Vagina (tissue), 2 donors: ENCODE data around the gene ADAM11. TPM values are rescaled to one million over a fixed set of nuclear protein-coding genes. Genes with fewer than 3 reads are reported as not detected.
A peak's percentile ranks its signal among the peaks of the same experiment; 100 is the strongest.

Source experiments
- DNase-seq, 2 donors: peaks; one replicate each; pipeline ENCODE4 v3.0.0-alpha.2; 2017; ENCODE audit errors: extremely low spot score in 2 of 2
- H3K27ac ChIP-seq: fragments of 200-600 bp; sonication (generic); one replicate; pipeline ENCODE4 v1.5.1; 2019
- H3K27me3 ChIP-seq: fragments of 200-600 bp; sonication (generic); one replicate; pipeline ENCODE4 v1.5.1; 2019
- H3K36me3 ChIP-seq, 2 donors: fragments of 200-600 bp; sonication (generic); one replicate each; pipeline ENCODE4 v1.5.1; 2017 to 2019
- H3K4me1 ChIP-seq: fragments of 200-600 bp; sonication (generic); one replicate; pipeline ENCODE4 v1.5.1; 2019
- H3K4me3 ChIP-seq, 2 donors: fragments of 200-600 bp; sonication (generic); 1 replicate in 1 of 2; 2 replicates in 1 of 2; pipeline ENCODE4 v1.5.1; 2016 to 2019
- H3K9me3 ChIP-seq: fragments of 200-600 bp; sonication (generic); one replicate; pipeline ENCODE4 v1.5.1; 2019
- POLR2A ChIP-seq, 2 donors: fragments of 450-650 bp; IDR thresholded peaks; one replicate each; pipeline ENCODE4 v1.6.1; 2017; ENCODE audit warnings: antibody characterized with exemption in 2 of 2, mild to moderate bottlenecking in 2 of 2, moderate library complexity in 2 of 2
- POLR2AphosphoS5 ChIP-seq, 2 donors: sonication (generic); formaldehyde crosslinking; IDR thresholded peaks; one replicate each; pipeline ENCODE4 v1.9.0; 2017; ENCODE audit warnings: antibody characterized with exemption in 2 of 2, mild to moderate bottlenecking in 2 of 2, low read depth in 1 of 2; ENCODE audit not compliant: insufficient read depth in 1 of 2
- intact Hi-C: fragments of 100-400 bp; cut with DNase I; formaldehyde crosslinking; loops from one replicate; pipeline ENCODE4 v1.15.1; 2023
- total RNA-seq: library from RNA; depleted of rRNA; stranded (reverse); fragments of >200 nt; gene quantifications from one replicate; pipeline ENCODE4 v1.2.3, GENCODE V29; 2016
- TF ChIP-seq, protein P1 (sequence below), 3 experiments: fragments of 450-650 bp in 2 of 3; fragments of 200-600 bp in 1 of 3; sonication (generic) in 1 of 3; IDR thresholded peaks; one replicate each; pipeline ENCODE4 v1.5.1; 2017 to 2019; ENCODE audit warnings: antibody characterized with exemption in 3 of 3, mild to moderate bottlenecking in 2 of 3, moderate library complexity in 2 of 3

The ADAM11 gene
- total RNA-seq, 1 donor from 2014 or later, result 3.7 TPM

DNA sequence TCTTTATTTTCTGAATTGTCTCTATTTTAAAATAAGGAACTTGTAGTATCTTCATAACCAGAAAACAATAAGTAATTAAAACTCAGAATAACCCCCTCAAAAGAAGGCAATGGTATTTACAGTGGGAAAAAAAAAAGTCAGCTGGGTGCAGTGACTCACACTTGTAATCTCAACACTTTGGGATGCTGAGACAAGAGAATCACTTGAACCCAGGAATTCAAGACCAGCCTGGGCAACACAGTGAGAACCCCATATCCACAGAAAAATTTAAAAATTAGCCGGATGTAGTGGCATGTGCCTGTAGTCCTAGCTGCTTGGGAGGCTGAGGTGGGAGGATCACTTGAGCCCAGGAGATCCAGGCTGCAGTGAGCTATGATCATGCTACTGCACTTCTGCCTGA, 33.5 kb downstream of the ADAM11 start:
- Histone ChIP-seq H3K36me3 (no peaks in the 10 kb centered on the region), H3K27me3 (no peaks in the 10 kb centered on the region), H3K4me3 (no peak overlapping the region), H3K27ac (no peak overlapping the region), H3K9me3 (no peaks in the 10 kb centered on the region), H3K4me1 (peaks cover 12% of the 10 kb centered on the region)
- no peak for TF ChIP-seq POLR2A (IDR thresholded peaks at IDR 0.05)
- no peak for TF ChIP-seq POLR2AphosphoS5 (IDR thresholded peaks at IDR 0.05; ENCODE audit: insufficient read depth in 1 of 2, low read depth in 1 of 2)
- TF ChIP-seq, protein P1, sequence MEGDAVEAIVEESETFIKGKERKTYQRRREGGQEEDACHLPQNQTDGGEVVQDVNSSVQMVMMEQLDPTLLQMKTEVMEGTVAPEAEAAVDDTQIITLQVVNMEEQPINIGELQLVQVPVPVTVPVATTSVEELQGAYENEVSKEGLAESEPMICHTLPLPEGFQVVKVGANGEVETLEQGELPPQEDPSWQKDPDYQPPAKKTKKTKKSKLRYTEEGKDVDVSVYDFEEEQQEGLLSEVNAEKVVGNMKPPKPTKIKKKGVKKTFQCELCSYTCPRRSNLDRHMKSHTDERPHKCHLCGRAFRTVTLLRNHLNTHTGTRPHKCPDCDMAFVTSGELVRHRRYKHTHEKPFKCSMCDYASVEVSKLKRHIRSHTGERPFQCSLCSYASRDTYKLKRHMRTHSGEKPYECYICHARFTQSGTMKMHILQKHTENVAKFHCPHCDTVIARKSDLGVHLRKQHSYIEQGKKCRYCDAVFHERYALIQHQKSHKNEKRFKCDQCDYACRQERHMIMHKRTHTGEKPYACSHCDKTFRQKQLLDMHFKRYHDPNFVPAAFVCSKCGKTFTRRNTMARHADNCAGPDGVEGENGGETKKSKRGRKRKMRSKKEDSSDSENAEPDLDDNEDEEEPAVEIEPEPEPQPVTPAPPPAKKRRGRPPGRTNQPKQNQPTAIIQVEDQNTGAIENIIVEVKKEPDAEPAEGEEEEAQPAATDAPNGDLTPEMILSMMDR (IDR thresholded peaks at IDR 0.05), result no peak
- intact Hi-C loops, result no loop called here
- DNase-seq, result no peak

DNA sequence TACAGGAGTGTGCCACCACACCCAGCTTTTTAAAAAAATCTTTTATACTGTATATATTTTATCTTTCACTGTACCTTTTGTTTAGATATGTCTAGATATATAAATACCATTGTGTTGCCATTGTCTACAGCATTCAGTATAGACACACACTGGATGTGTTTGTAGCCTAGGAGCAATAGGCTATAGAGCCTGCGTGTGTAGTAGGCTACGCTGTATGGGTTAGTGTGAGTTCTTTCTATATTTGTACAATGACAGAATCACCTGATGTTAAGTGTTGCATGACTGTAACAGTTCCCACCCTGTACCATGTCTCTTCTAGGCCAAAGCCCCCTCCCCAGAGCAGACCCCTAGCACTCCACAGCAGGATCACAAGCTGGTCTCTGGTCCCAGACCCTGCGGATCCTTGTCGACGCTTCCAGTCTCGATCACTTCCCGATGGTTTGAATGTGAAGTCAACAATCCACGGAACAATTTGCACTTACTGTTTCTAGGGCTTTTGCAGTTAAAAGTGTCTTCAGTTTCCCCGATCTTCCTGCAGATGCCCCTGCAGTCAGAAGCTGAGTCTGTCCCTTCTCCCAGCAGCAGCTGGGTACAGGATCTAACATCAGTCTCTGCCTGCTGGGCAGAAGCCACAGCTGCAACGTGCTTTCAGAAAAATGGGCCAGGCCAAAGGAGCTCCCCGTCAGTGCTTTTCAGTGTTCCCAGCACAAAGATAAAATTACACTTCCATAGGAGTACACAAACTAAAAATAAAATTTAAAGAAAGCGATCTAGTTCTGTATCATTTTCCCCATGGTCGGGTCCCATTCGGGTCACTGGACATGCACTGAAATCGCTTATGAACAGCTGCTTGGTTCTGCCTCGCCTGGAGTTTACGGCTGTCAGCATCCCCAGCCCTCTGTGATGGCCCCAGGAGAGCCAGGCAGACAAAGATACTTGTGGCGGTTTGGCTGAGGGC, 35.4 kb downstream of the ADAM11 start:
- H3K4me1 ChIP-seq, result peaks cover 12% of the 10 kb centered on the region
- H3K27ac ChIP-seq, result peak overlapping the region; percentile 60
- peak overlapping the region in 1 of 2 donors; percentile 21 for H3K4me3 ChIP-seq
- H3K36me3 ChIP-seq, result no peaks in the 10 kb centered on the region
- no peaks in the 10 kb centered on the region for H3K9me3 ChIP-seq
- no peak for DNase-seq
- no peaks in the 10 kb centered on the region for H3K27me3 ChIP-seq
- no peak for TF ChIP-seq POLR2A (IDR thresholded peaks at IDR 0.05)
- TF ChIP-seq POLR2AphosphoS5 (IDR thresholded peaks at IDR 0.05; ENCODE audit: insufficient read depth in 1 of 2, low read depth in 1 of 2), result no peak
- TF ChIP-seq, protein P1 (IDR thresholded peaks at IDR 0.05), result no peak
- intact Hi-C loops, result no loop called here

DNA sequence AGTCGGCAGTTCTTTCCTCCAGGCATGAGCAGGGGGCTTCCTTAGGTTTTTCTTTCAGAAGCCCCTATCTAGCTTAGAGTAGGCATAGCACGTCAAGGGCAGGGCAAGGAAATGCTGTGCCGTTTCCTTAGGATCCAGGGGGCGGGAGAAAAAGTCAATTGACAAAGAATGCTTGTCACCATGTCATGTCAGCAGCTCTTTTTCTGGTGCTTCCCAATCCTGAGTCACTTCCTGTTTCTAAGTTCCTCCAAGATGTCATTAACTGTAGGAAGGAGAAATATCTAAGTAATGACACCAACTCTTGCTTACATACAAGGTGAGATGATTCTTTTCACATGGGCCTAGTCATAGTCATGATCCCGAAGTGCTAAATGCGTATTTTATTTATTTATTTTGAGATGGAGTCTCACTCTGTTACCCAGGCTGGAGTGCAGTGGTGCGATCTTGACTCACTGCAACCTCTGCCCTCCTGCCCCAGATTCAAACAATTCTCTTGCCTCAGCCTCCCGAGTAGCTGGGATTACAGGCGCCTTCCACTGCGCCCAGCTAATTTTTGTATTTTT, 36.1 kb downstream of the ADAM11 start:
- Histone ChIP-seq H3K4me3 (peak overlapping the region in 1 of 2 donors; percentile 21), H3K27ac (peak overlapping the region; percentile 60), H3K36me3 (no peaks in the 10 kb centered on the region), H3K4me1 (peaks cover 12% of the 10 kb centered on the region), H3K27me3 (no peaks in the 10 kb centered on the region), H3K9me3 (no peaks in the 10 kb centered on the region)
- intact Hi-C loops, result no loop called here
- DNase-seq, result no peak
- TF ChIP-seq, protein P1 (IDR thresholded peaks at IDR 0.05), result no peak
- TF ChIP-seq POLR2AphosphoS5 (IDR thresholded peaks at IDR 0.05; ENCODE audit: insufficient read depth in 1 of 2, low read depth in 1 of 2), result no peak
- TF ChIP-seq POLR2A (IDR thresholded peaks at IDR 0.05), result no peak

DNA sequence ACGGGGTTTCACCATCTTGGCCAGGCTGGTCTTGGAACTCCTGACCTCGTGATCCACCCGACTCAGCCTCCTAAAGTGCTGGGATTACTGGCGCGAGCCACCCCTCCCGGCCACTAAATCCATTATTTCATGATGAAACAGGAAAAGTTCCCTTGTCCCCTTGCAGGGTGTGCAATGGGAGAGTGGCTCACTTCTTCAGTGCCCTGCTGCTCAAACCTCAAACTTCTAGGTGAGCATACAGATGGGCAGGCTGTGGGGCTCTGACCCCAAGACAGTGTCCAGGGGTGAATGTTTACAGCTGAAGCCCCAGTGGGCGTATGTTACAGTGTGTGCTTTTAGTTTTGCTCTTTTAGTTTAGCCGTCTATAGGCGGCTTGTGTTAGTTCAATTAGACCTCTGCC, 36.6 kb downstream of the ADAM11 start:
- no peak for DNase-seq
- intact Hi-C loops, result no loop called here
- peak overlapping the region; percentile 12 to 21 for H3K4me3 ChIP-seq
- peaks cover 12% of the 10 kb centered on the region for H3K4me1 ChIP-seq
- TF ChIP-seq POLR2AphosphoS5 (IDR thresholded peaks at IDR 0.05; ENCODE audit: insufficient read depth in 1 of 2, low read depth in 1 of 2), result no peak
- no peak for TF ChIP-seq POLR2A (IDR thresholded peaks at IDR 0.05)
- TF ChIP-seq, protein P1 (IDR thresholded peaks at IDR 0.05), result no peak
- H3K9me3 ChIP-seq, result no peaks in the 10 kb centered on the region
- H3K36me3 ChIP-seq, result no peaks in the 10 kb centered on the region
- peak overlapping the region; percentile 48 for H3K27ac ChIP-seq
- no peaks in the 10 kb centered on the region for H3K27me3 ChIP-seq
